GM23248 (cell line): ENCODE measurements around the gene KLF6. TPM values are rescaled to one million over a fixed set of nuclear protein-coding genes. Genes with fewer than 3 reads are reported as not detected.

Experiments
- DNase-seq: peaks from one replicate; pipeline ENCODE4 v3.0.0-alpha.2; 2015
- H2AFZ ChIP-seq: fragments of 200-600 bp; sonication (generic); 2 replicates; pipeline ENCODE4 v1.6.1; 2016; ENCODE audit warnings: antibody characterized with exemption
- H3F3A ChIP-seq: fragments of 200-600 bp; sonication (generic); 2 replicates; pipeline ENCODE4 v1.6.1; 2016; ENCODE audit warnings: mild to moderate bottlenecking, antibody characterized with exemption, mixed run types; ENCODE audit not compliant: insufficient read depth
- H3K27ac ChIP-seq: fragments of 200-600 bp; sonication (generic); 2 replicates; pipeline ENCODE4 v1.5.1; 2016; ENCODE audit warnings: mild to moderate bottlenecking
- H3K27me3 ChIP-seq: fragments of 200-600 bp; sonication (generic); replicated peaks from 2 replicates; pipeline ENCODE4 v1.6.1; 2016; ENCODE audit warnings: mild to moderate bottlenecking; ENCODE audit not compliant: insufficient read depth
- H3K36me3 ChIP-seq: fragments of 200-600 bp; sonication (generic); 2 replicates; pipeline ENCODE4 v1.6.1; 2016; ENCODE audit warnings: low read depth, mild to moderate bottlenecking
- H3K4me1 ChIP-seq: fragments of 200-600 bp; sonication (generic); 2 replicates; pipeline ENCODE4 v1.6.1; 2016; ENCODE audit warnings: mild to moderate bottlenecking; ENCODE audit not compliant: insufficient read depth
- H3K4me2 ChIP-seq: fragments of 200-600 bp; sonication (generic); one replicate; pipeline ENCODE4 v1.6.1; 2016; ENCODE audit warnings: mild to moderate bottlenecking; ENCODE audit not compliant: unreplicated experiment
- H3K4me3 ChIP-seq: fragments of 200-600 bp; sonication (generic); 2 replicates; pipeline ENCODE4 v1.5.1; 2016; ENCODE audit warnings: mild to moderate bottlenecking
- H3K79me2 ChIP-seq: fragments of 200-600 bp; sonication (generic); 2 replicates; pipeline ENCODE4 v1.6.1; 2016; ENCODE audit warnings: mild to moderate bottlenecking; ENCODE audit not compliant: insufficient read depth
- H3K9ac ChIP-seq: fragments of 200-600 bp; sonication (generic); 2 replicates; pipeline ENCODE4 v1.6.1; 2016; ENCODE audit warnings: mild to moderate bottlenecking
- H3K9me2 ChIP-seq: fragments of 200-600 bp; sonication (generic); 2 replicates; pipeline ENCODE4 v1.6.1; 2016; ENCODE audit warnings: mixed run types, mild to moderate bottlenecking, moderate library complexity; ENCODE audit not compliant: insufficient read depth
- H3K9me3 ChIP-seq: fragments of 200-600 bp; sonication (generic); one replicate; pipeline ENCODE4 v1.6.1; 2017; ENCODE audit warnings: low read depth
- H4K20me1 ChIP-seq: fragments of 200-600 bp; sonication (generic); 2 replicates; pipeline ENCODE4 v1.6.0; 2016; ENCODE audit not compliant: insufficient read depth
- EZH2 ChIP-seq: fragments of 200-600 bp; sonication (generic); IDR thresholded peaks from 2 replicates; pipeline ENCODE4 v1.6.1; 2018; ENCODE audit warnings: antibody characterized with exemption, mild to moderate bottlenecking; ENCODE audit not compliant: insufficient read depth, poor library complexity, severe bottlenecking
- EZH2phosphoT487 ChIP-seq: fragments of 200-600 bp; sonication (generic); IDR thresholded peaks from 2 replicates; pipeline ENCODE4 v1.6.1; 2018; ENCODE audit warnings: antibody characterized with exemption, moderate library complexity, mild to moderate bottlenecking, low read depth; ENCODE audit not compliant: insufficient read depth
- WGBS, 2 experiments: methylation state at CpG; one replicate each; pipeline ENCODE4 v1.1.6; 2015 to 2017; ENCODE audit warnings: low lambda C conversion rate in 2 of 2, low coverage in 1 of 2; ENCODE audit errors: missing lambda C conversion rate in 2 of 2; 5-methylcytosine and 5-hydroxymethylcytosine counted together
- in situ Hi-C: fragments of 300-500 bp; cut with MboI; formaldehyde crosslinking; loops from 2 replicates; pipeline ENCODE4 v1.15.0; 2020
- polyA plus RNA-seq: library from polyadenylated mRNA; unstranded; fragments of >200 nt; fragmentation: Nextera tagmentation; extraction: Ambion mirVana; gene quantifications from 2 replicates; pipeline ENCODE4 v1.2.1, GENCODE V29; 2016
- total RNA-seq: library from RNA; depleted of rRNA; stranded (reverse); fragments of >200 nt; shearing (Covaris generic); gene quantifications from 2 replicates; pipeline ENCODE4 v1.2.3, GENCODE V29; 2014

KLF6 gene
- total and polyA plus RNA-seq, 2 experiments from 2014 or later = 49.8 to 279 TPM

- Histone ChIP-seq H3F3A (0 out of 2 replicates have a peak, but pooled peaks cover under 1% of the 10 kb centered on the region), H3K4me2 (no peak overlapping the region), H3K4me1 (peaks cover 15% of the 10 kb centered on the region), H3K9ac (no peak overlapping the region), H3K36me3 (no peaks in the 10 kb centered on the region), H3K79me2 (no peaks in the 10 kb centered on the region), H4K20me1 (no peaks in the 10 kb centered on the region), H3K4me3 (no peak overlapping the region), H3K27me3 (no peaks in the 10 kb centered on the region), H3K27ac (no peak overlapping the region), H2AFZ (no peak overlapping the region), H3K9me3 (no peaks in the 10 kb centered on the region), H3K9me2 (no peaks in the 10 kb centered on the region)
- in situ Hi-C loops = no loop called here
- TF ChIP-seq EZH2 (no peak), EZH2phosphoT487 (no peak)
- 74 to 78% methylated on average over 6 of the region's 6 CpGs for WGBS, 2 experiments
- no peak for DNase-seq
Measured at GRCh38 chr10:3747984-3748383, 37.0 kb downstream of the KLF6 start.

GRCh38 chr10:3747248-3747960 lies 37.6 kb downstream of the KLF6 start:
- no peak overlapping the region for H3K4me3 ChIP-seq
- 0 out of 2 replicates have a peak, but pooled peaks cover 6% of the 10 kb centered on the region for H3F3A ChIP-seq
- H3K9me3 ChIP-seq = no peaks in the 10 kb centered on the region
- DNase-seq = no peak
- no peak for TF ChIP-seq EZH2
- no peak for TF ChIP-seq EZH2phosphoT487
- H3K4me1 ChIP-seq = peaks cover 15% of the 10 kb centered on the region
- H3K79me2 ChIP-seq = no peaks in the 10 kb centered on the region
- 95 to 96% methylated on average over 27 of the region's 27 CpGs for WGBS, 2 experiments
- H3K9ac ChIP-seq = no peak overlapping the region
- no peak overlapping the region for H3K4me2 ChIP-seq
- no peak overlapping the region for H3K27ac ChIP-seq
- H4K20me1 ChIP-seq = no peaks in the 10 kb centered on the region
- no peaks in the 10 kb centered on the region for H3K36me3 ChIP-seq
- H3K27me3 ChIP-seq = no peaks in the 10 kb centered on the region
- no peaks in the 10 kb centered on the region for H3K9me2 ChIP-seq
- H2AFZ ChIP-seq = no peak overlapping the region
- in situ Hi-C loops = no loop called here

- no peaks in the 10 kb centered on the region for H3K36me3 ChIP-seq
- H3K4me2 ChIP-seq = no peak overlapping the region
- peaks cover 15% of the 10 kb centered on the region for H3K4me1 ChIP-seq
- H3K79me2 ChIP-seq = no peaks in the 10 kb centered on the region
- peaks cover 10% of the 10 kb centered on the region; the same call in 1 of the 2 replicates for H3F3A ChIP-seq
- H2AFZ ChIP-seq = no peak overlapping the region
- H3K4me3 ChIP-seq = no peak overlapping the region
- H3K27ac ChIP-seq = no peak overlapping the region
- H3K27me3 ChIP-seq = no peaks in the 10 kb centered on the region
- H3K9me2 ChIP-seq = no peaks in the 10 kb centered on the region
- no peak overlapping the region for H3K9ac ChIP-seq
- TF ChIP-seq EZH2 = no peak
- TF ChIP-seq EZH2phosphoT487 = no peak
- no peak for DNase-seq
- WGBS, 2 experiments = 97% methylated on average over 7 of the region's 7 CpGs
- no peaks in the 10 kb centered on the region for H3K9me3 ChIP-seq
- in situ Hi-C loops = no loop called here
- H4K20me1 ChIP-seq = no peaks in the 10 kb centered on the region
Measured at GRCh38 chr10:3746634-3747033, 38.4 kb downstream of the KLF6 start.

- no peak overlapping the region for H3K27ac ChIP-seq
- DNase-seq = no peak
- no peaks in the 10 kb centered on the region for H3K79me2 ChIP-seq
- no peaks in the 10 kb centered on the region for H3K27me3 ChIP-seq
- H3K9ac ChIP-seq = no peak overlapping the region
- no peaks in the 10 kb centered on the region for H4K20me1 ChIP-seq
- WGBS, 2 experiments = 76 to 86% methylated on average over 4 of the region's 4 CpGs
- no peak for TF ChIP-seq EZH2phosphoT487
- in situ Hi-C loops = no loop called here
- H3K36me3 ChIP-seq = no peaks in the 10 kb centered on the region
- H3K9me3 ChIP-seq = no peaks in the 10 kb centered on the region
- peaks cover 18% of the 10 kb centered on the region for H3K4me1 ChIP-seq
- no peak overlapping the region for H3K4me3 ChIP-seq
- H2AFZ ChIP-seq = no peak overlapping the region
- no peaks in the 10 kb centered on the region for H3K9me2 ChIP-seq
- H3F3A ChIP-seq = peaks cover 20% of the 10 kb centered on the region
- H3K4me2 ChIP-seq = no peak overlapping the region
Measured at GRCh38 chr10:3745521-3745920, 39.5 kb downstream of the KLF6 start.
